HEK293T (cell line): Measurements from ENCODE around the gene NF1.

Experiments used
- CTBP1 ChIP-seq: fragments of 450-650 bp; IDR thresholded peaks from 2 replicates; pipeline ENCODE4 v1.6.1; 2016; ENCODE audit warnings: borderline replicate concordance
- HDGF ChIP-seq: fragments of 450-650 bp; IDR thresholded peaks from 2 replicates; pipeline ENCODE4 v1.6.1; 2017; ENCODE audit warnings: antibody characterized with exemption, borderline replicate concordance

DNA sequence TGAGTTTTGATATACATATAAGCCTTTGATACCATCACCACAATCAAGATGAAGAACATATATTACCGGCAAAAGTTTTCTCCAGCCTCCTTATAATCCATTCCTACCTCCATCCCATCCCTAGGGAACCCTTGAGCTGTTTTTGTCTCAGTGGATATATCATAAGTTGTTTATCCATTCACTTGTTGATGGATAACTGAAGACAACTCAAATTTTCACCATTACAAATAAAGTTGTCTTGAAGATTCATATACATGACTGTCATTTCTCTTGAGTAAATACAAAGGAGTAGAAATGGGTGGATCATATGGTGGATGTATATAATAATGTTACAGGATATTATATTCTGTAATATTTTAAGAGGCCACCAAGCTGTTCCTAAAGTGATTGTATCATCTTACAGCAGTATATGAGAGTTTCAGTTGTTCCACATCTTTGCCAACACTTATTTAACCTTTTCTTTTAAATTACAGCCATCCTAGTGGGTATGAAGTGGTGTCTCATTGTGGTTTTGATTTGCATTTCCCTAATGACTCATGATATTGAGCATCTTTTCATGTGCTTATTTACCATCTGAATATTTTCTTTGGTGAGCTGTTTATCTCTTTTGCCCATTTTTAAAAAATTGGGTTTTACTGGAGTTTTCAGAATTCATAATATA, 17.4 kb downstream of the NF1 start:
- TF ChIP-seq HDGF (no peak), CTBP1 (no peak)
